Pancreas (tissue), 10 donors: ENCODE results near the gene WIF1. TPM values are rescaled to one million over a fixed set of nuclear protein-coding genes. Genes with fewer than 3 reads are reported as not detected.

Experiments
- ATAC-seq, 4 donors: fragments of 200-7000 bp; cut with Tn5 transposase; one replicate each; pipeline versions ENCODE4 v1.8.0 to v1.9.1; 2020; ENCODE audit warnings: mild to moderate bottlenecking in 4 of 4, moderate library complexity in 4 of 4
- DNase-seq, 6 donors: peaks; one replicate each; pipeline ENCODE4 v3.0.0-alpha.2; 2020
- FAIRE-seq: peaks from 2 replicates; lab custom pipeline; 2012; peaks lifted over from hg19 to GRCh38; lab: Jason Lieb, UNC
- H3K27ac ChIP-seq, 4 donors: fragments of 200-600 bp; sonication (generic); 1 replicate in 3 of 4; 2 replicates in 1 of 4; pipeline versions ENCODE4 v1.5.0 to v1.8.0; 2020
- H3K27me3 ChIP-seq, 4 donors: fragments of 200-600 bp; one replicate each; pipeline ENCODE4 v1.8.0; 2021
- H3K36me3 ChIP-seq, 3 donors: fragments of 200-600 bp; sonication (generic) in 1 of 3; one replicate each; pipeline versions ENCODE4 v1.5.0 to v1.8.0; 2020 to 2021
- H3K4me1 ChIP-seq, 3 donors: fragments of 200-600 bp; one replicate each; pipeline ENCODE4 v1.8.0; 2021
- H3K4me3 ChIP-seq, 4 donors: fragments of 200-600 bp; sonication (generic) in 2 of 4; one replicate each; pipeline versions ENCODE4 v1.5.0 to v1.8.0; 2020 to 2021
- H3K9me3 ChIP-seq, 4 donors: fragments of 200-600 bp; one replicate each; pipeline ENCODE4 v1.8.0; 2021
- CTCF ChIP-seq, 4 donors: fragments of 200-600 bp; sonication (generic) in 3 of 4; IDR thresholded peaks; one replicate each; pipeline versions ENCODE4 v1.5.0 to v1.8.0; 2021; ENCODE audit warnings: antibody characterized with exemption in 4 of 4
- WGBS, 2 donors: extraction: QIAGEN DNeasy Blood & Tissue Kit; methylation state at CpG; one replicate each; pipeline ENCODE4 v1.1.7; 2013; 5-methylcytosine and 5-hydroxymethylcytosine counted together
- intact Hi-C, 3 donors: fragments of 100-400 bp; cut with DNase I; formaldehyde crosslinking; loops; one replicate each; pipeline versions ENCODE4 v1.11.1 to v1.14.2; 2022
- polyA plus RNA-seq, 2 donors: library from polyadenylated mRNA; stranded (reverse); fragments of 200-250 nt; gene quantifications; one replicate each; pipeline ENCODE4 v1.2.3, GENCODE V29; 2013
- total RNA-seq, 6 donors: library from RNA; stranded (reverse); fragmentation: NEBNext Ultra II Directional in 4 of 6; extraction: Animal tissue kit (Norgen Biotek cat#: 25700) in 4 of 6; gene quantifications; one replicate each; pipeline versions ENCODE4 v1.2.1 to v1.2.4, GENCODE V29; 2021 to 2023
- donor health status: healthy with polysubstance abuse.
- donor health status: DM: no; HTN: no; CAD: no; lungs with moderate emphysema.
- donor health status: DM: no; HTN: no; CAD: no.
- donor health status: control.
- donor health status: control.
- donor health status: Bipolar disorder and iron deficiency.
- donor health status: DM: yes; HTN: yes; CAD: no.
- donor health status: DM: no; HTN: no; CAD: no.
- donor health status: DM: no; HTN: no; CAD: no.
- donor health status: DM: yes; HTN: yes; CAD: no.

WIF1 gene
- total and polyA plus RNA-seq, 8 donors: 0.08 to 0.69 (median 0.46) TPM; not detected in 3

- WGBS, 2 donors: 89 to 91% methylated on average over 2 of the region's 2 CpGs
- H3K27me3 ChIP-seq: no peaks in the 10 kb centered on the region
- H3K4me3 ChIP-seq: no peak overlapping the region
- FAIRE-seq (no peak), DNase-seq (no peak), ATAC-seq (no peak)
- TF ChIP-seq CTCF (IDR thresholded peaks at IDR 0.05): no peak
- H3K9me3 ChIP-seq: no peaks in the 10 kb centered on the region
- no peak overlapping the region for H3K27ac ChIP-seq
- H3K36me3 ChIP-seq: no peaks in the 10 kb centered on the region
- intact Hi-C loops: no loop called here
- H3K4me1 ChIP-seq: no peaks in the 10 kb centered on the region
Measured at GRCh38 chr12:65156366-65156841, 35.3 kb upstream of the WIF1 start.

- FAIRE-seq: no peak
- Histone ChIP-seq H3K4me1 (no peaks in the 10 kb centered on the region), H3K27ac (no peak overlapping the region), H3K27me3 (no peaks in the 10 kb centered on the region), H3K4me3 (no peak overlapping the region), H3K9me3 (no peaks in the 10 kb centered on the region), H3K36me3 (no peaks in the 10 kb centered on the region)
- intact Hi-C loops: no loop called here
- TF ChIP-seq CTCF (IDR thresholded peaks at IDR 0.05): no peak
- 72 to 76% methylated on average over 3 of the region's 3 CpGs for WGBS, 2 donors
- DNase-seq: no peak
- no peak for ATAC-seq
Measured at GRCh38 chr12:65155784-65156183, 34.7 kb upstream of the WIF1 start.

- H3K27me3 ChIP-seq: no peaks in the 10 kb centered on the region
- no peak for FAIRE-seq
- no peak for ATAC-seq
- H3K9me3 ChIP-seq: no peaks in the 10 kb centered on the region
- H3K4me3 ChIP-seq: no peak overlapping the region
- intact Hi-C loops: no loop called here
- 70 to 75% methylated on average over 1 of the region's 1 CpG for WGBS, 2 donors
- no peak for TF ChIP-seq CTCF (IDR thresholded peaks at IDR 0.05)
- DNase-seq: no peak
- no peaks in the 10 kb centered on the region for H3K36me3 ChIP-seq
- no peaks in the 10 kb centered on the region for H3K4me1 ChIP-seq
- H3K27ac ChIP-seq: no peak overlapping the region
Measured at GRCh38 chr12:65152596-65152995, 31.5 kb upstream of the WIF1 start.

- ATAC-seq: peak in 2 of 4 donors; percentile 19 to 51
- H3K27me3 ChIP-seq: no peaks in the 10 kb centered on the region
- H3K9me3 ChIP-seq: no peaks in the 10 kb centered on the region
- no peak for TF ChIP-seq CTCF (IDR thresholded peaks at IDR 0.05)
- H3K27ac ChIP-seq: no peak overlapping the region
- H3K36me3 ChIP-seq: no peaks in the 10 kb centered on the region
- no peak for DNase-seq
- no peaks in the 10 kb centered on the region for H3K4me1 ChIP-seq
- intact Hi-C loops: no loop called here
- H3K4me3 ChIP-seq: no peak overlapping the region
- no peak for FAIRE-seq
Measured at GRCh38 chr12:65152012-65152411, 30.9 kb upstream of the WIF1 start.

GRCh38 chr12:65147312-65147905 lies 26.3 kb upstream of the WIF1 start:
- WGBS, 2 donors: 76 to 92% methylated on average over 2 of the region's 2 CpGs
- FAIRE-seq: no peak
- no peaks in the 10 kb centered on the region for H3K9me3 ChIP-seq
- TF ChIP-seq CTCF (IDR thresholded peaks at IDR 0.05): no peak
- no peaks in the 10 kb centered on the region for H3K27me3 ChIP-seq
- H3K36me3 ChIP-seq: no peaks in the 10 kb centered on the region
- DNase-seq: no peak
- no peak overlapping the region for H3K4me3 ChIP-seq
- no peaks in the 10 kb centered on the region for H3K4me1 ChIP-seq
- ATAC-seq: no peak
- H3K27ac ChIP-seq: no peak overlapping the region
- intact Hi-C loops: no loop called here
